Effector memory CD4-positive, alpha-beta T cell (primary cell): ENCODE data around the gene CDK6.

Source experiments
- DNase-seq, 3 donors: peaks; one replicate each; pipeline ENCODE4 v3.0.0-alpha.2; 2020
- H3K27ac ChIP-seq: 2 replicates; pipeline ENCODE4 v1.7.0; 2013; ENCODE audit warnings: mild to moderate bottlenecking, low read length, moderate library complexity; ENCODE audit not compliant: insufficient read depth, poor library complexity, severe bottlenecking
- H3K27me3 ChIP-seq: replicated peaks from 2 replicates; pipeline ENCODE4 v1.7.0; 2013; ENCODE audit warnings: mild to moderate bottlenecking, low read length; ENCODE audit not compliant: insufficient read depth, control insufficient read depth, poor library complexity, severe bottlenecking
- H3K36me3 ChIP-seq: 2 replicates; pipeline ENCODE4 v1.7.0; 2013; ENCODE audit warnings: mild to moderate bottlenecking, low read length, moderate library complexity; ENCODE audit not compliant: control insufficient read depth, insufficient read depth
- H3K4me1 ChIP-seq: 2 replicates; pipeline ENCODE4 v1.7.0; 2013; ENCODE audit warnings: low read length, mild to moderate bottlenecking; ENCODE audit not compliant: control insufficient read depth, insufficient read depth, poor library complexity, severe bottlenecking
- H3K4me3 ChIP-seq: 2 replicates; pipeline ENCODE4 v1.7.0; 2013; ENCODE audit warnings: low read length, low read depth, mild to moderate bottlenecking; ENCODE audit not compliant: insufficient read depth, poor library complexity, severe bottlenecking
- H3K9me3 ChIP-seq: 2 replicates; pipeline ENCODE4 v1.7.0; 2013; ENCODE audit warnings: mild to moderate bottlenecking, low read length, moderate library complexity; ENCODE audit not compliant: control insufficient read depth

The CDK6 gene

DNA sequence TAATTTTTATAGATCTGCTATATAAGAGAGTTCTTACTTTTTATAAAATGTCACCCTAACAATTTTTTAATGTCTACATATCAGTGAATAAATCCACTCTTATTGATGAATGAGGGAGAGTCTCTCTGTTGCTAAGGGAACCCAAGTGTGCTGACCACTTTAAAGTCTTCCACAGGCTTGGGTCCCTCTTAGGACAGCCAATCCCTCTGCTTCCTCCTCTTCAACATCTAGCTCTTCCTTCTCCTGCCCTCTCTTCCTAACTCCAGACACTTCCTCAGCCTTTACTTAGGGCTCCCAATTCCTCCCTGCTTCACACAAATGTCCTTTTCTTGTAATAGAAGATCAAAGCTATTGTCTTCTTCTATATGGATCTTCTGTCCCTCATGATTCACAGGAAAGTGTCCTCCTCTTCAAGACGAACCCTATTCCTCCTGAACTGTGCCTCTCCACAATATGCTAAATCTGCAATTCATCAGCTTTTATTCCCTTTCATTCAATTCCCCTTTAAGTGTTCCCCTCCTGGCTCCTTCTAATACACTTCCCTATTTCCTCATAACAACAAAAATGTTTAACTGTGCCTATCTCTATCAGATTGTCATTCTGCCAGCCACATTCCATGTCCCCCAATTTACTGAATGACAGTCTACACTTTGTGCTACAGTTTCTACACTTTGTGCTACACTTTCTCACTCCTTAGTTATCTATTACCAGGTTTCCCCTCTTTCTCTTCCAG lies 37.7 kb downstream of the CDK6 start:
- H3K4me1 ChIP-seq: peaks cover 5% of the 10 kb centered on the region
- H3K27ac ChIP-seq: no peak overlapping the region
- no peaks in the 10 kb centered on the region for H3K9me3 ChIP-seq
- H3K4me3 ChIP-seq: no peak overlapping the region
- H3K27me3 ChIP-seq: no peaks in the 10 kb centered on the region
- H3K36me3 ChIP-seq: no peaks in the 10 kb centered on the region
- DNase-seq: no peak

- Histone ChIP-seq H3K36me3 (no peaks in the 10 kb centered on the region), H3K4me3 (no peak overlapping the region), H3K27ac (no peak overlapping the region), H3K4me1 (peaks cover 5% of the 10 kb centered on the region), H3K27me3 (no peaks in the 10 kb centered on the region), H3K9me3 (no peaks in the 10 kb centered on the region)
- DNase-seq: no peak
Observed at GRCh38 chr7:92797693-92798092, 38.7 kb downstream of the CDK6 start.

- no peak for DNase-seq
- Histone ChIP-seq H3K4me3 (no peak overlapping the region), H3K9me3 (no peaks in the 10 kb centered on the region), H3K4me1 (peaks cover 5% of the 10 kb centered on the region), H3K27me3 (no peaks in the 10 kb centered on the region), H3K27ac (no peak overlapping the region), H3K36me3 (no peaks in the 10 kb centered on the region)
Observed at GRCh38 chr7:92797284-92797683, 39.1 kb downstream of the CDK6 start.

DNA sequence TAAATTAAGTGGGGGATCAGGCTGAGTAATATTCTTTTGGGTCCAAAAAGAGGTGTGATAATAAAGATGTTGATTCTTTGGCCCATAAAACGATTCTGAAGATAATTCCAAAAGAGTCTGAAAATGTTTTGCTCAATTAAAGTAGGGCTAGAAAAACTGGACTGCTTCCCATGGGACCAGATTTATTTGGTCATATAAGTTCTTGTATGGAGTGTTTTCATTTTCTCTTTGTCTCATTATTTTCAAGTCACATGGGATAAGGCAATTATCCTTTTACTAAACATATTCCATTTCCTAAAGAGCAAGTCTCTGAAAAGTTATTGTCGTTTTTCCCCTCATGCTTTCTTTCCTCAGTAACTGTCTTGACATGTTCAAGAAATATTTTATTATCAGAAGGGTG lies 41.5 kb downstream of the CDK6 start:
- Histone ChIP-seq H3K9me3 (no peaks in the 10 kb centered on the region), H3K27ac (no peak overlapping the region), H3K4me1 (peaks cover 5% of the 10 kb centered on the region), H3K27me3 (no peaks in the 10 kb centered on the region), H3K4me3 (no peak overlapping the region), H3K36me3 (no peaks in the 10 kb centered on the region)
- DNase-seq: no peak

DNA sequence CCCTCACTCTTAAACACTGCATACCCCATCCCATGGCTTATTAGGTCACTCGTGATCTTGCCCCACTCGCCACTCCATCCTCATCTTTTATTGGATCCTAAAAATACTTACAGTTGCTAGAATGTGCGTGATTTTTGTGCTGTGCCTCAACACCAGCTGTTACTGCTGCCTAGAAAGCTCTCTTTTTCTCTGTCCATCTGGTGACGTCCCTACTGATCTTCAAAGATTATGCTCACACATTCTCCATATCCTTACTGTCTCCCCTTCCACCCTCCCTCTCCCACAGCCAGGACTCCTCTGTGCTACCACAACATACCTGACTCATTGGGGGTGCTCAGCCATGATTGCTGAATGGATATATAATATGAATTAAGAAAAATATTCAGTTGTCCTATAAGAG lies 42.0 kb downstream of the CDK6 start:
- Histone ChIP-seq H3K36me3 (no peaks in the 10 kb centered on the region), H3K4me3 (no peak overlapping the region), H3K27me3 (no peaks in the 10 kb centered on the region), H3K9me3 (no peaks in the 10 kb centered on the region), H3K4me1 (peaks cover 5% of the 10 kb centered on the region), H3K27ac (no peak overlapping the region)
- no peak for DNase-seq

GRCh38 chr7:92793656-92794205 lies 42.6 kb downstream of the CDK6 start:
- DNase-seq: no peak
- H3K4me1 ChIP-seq: peaks cover 5% of the 10 kb centered on the region

GRCh38 chr7:92790992-92791391 lies 45.4 kb downstream of the CDK6 start:
- H3K27ac ChIP-seq: no peak overlapping the region
- H3K27me3 ChIP-seq: no peaks in the 10 kb centered on the region
- no peaks in the 10 kb centered on the region for H3K9me3 ChIP-seq
- no peak overlapping the region for H3K4me3 ChIP-seq
- H3K4me1 ChIP-seq: no peaks in the 10 kb centered on the region
- no peaks in the 10 kb centered on the region for H3K36me3 ChIP-seq
- no peak for DNase-seq

More at GRCh38 chr7:92793656-92794205, 42.6 kb downstream of the CDK6 start:
- Histone ChIP-seq H3K27ac (no peak overlapping the region), H3K4me3 (no peak overlapping the region), H3K9me3 (no peaks in the 10 kb centered on the region), H3K27me3 (no peaks in the 10 kb centered on the region), H3K36me3 (no peaks in the 10 kb centered on the region)

- no peak overlapping the region for H3K4me3 ChIP-seq
- no peaks in the 10 kb centered on the region for H3K36me3 ChIP-seq
- no peaks in the 10 kb centered on the region for H3K27me3 ChIP-seq
- no peaks in the 10 kb centered on the region for H3K9me3 ChIP-seq
- no peak overlapping the region for H3K27ac ChIP-seq
- DNase-seq: no peak
- H3K4me1 ChIP-seq: no peaks in the 10 kb centered on the region
Observed at GRCh38 chr7:92788559-92789183, 47.7 kb downstream of the CDK6 start.

DNA sequence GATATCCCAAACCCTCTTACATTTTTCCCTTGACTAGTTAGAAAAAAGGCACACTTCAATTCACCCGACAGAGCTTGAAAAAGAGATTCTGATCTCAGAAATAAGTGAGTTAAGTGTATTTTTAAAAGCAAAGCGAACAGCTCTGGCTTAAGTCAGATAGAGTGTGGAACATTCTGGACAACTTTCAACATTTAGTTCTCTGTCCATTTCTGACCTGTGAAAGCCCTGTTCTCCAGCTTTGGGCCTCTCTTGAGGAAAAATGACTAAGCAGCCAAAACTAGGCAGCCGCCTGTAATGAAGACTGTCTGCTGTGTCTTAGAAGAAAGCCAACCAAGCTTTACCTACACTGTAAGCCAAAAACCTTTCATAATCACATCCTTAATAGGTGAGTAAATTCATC lies 50.5 kb downstream of the CDK6 start:
- H3K27me3 ChIP-seq: no peaks in the 10 kb centered on the region
- H3K4me1 ChIP-seq: no peaks in the 10 kb centered on the region
- DNase-seq: no peak
- H3K27ac ChIP-seq: no peak overlapping the region
- H3K36me3 ChIP-seq: no peaks in the 10 kb centered on the region
- no peak overlapping the region for H3K4me3 ChIP-seq
- H3K9me3 ChIP-seq: no peaks in the 10 kb centered on the region

DNA sequence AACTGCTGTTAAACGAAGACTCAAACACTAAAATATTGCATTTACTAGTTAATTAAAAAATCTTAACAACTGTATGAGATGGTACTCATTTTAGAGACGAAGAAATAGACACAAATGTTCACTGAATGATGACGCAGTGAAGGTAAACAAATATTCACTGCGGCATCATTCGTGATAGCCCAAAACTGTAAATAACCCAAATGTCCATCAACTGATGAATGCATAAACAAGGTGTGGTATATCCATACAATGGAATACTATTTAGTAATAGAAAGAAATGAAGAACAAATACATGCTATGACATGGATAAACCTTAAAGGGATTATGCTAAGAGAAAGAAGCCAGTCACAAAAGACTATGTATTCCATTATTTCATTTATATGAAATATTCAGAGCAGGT lies 51.4 kb downstream of the CDK6 start:
- no peak overlapping the region for H3K27ac ChIP-seq
- no peaks in the 10 kb centered on the region for H3K36me3 ChIP-seq
- no peaks in the 10 kb centered on the region for H3K4me1 ChIP-seq
- no peaks in the 10 kb centered on the region for H3K27me3 ChIP-seq
- H3K4me3 ChIP-seq: no peak overlapping the region
- no peaks in the 10 kb centered on the region for H3K9me3 ChIP-seq
- no peak for DNase-seq
